GM12878 (cell line): ENCODE results near the gene NAA20. TPM values are rescaled to one million over a fixed set of nuclear protein-coding genes. Genes with fewer than 3 reads are reported as not detected.

Experiments used
- ATAC-seq: fragments of 200-7000 bp; cut with Tn5 transposase; 3 replicates; pipeline ENCODE4 v1.9.1; 2020; ENCODE audit warnings: mild to moderate bottlenecking, moderate library complexity
- BruUV-seq: library from RNA; stranded (reverse); fragments of 400-500 nt; replicated peaks from 2 replicates; lab custom pipeline; 2021; lab: Mats Ljungman, UMichigan
- CTCF ChIA-PET: fragments of 300-600 bp; sonication (Branson Sonifier 250); formaldehyde crosslinking; extraction: SDS; loops from one replicate; lab custom pipeline; 2021; ENCODE audit warnings: inconsistent platforms; lab: Yijun Ruan, JAX
- POLR2A ChIA-PET: fragments of 350-600 bp; formaldehyde crosslinking; extraction: SDS; loops from one replicate; lab custom pipeline; 2021; ENCODE audit warnings: inconsistent platforms; lab: Charles Lee
- RAD21 ChIA-PET: fragments of 300-600 bp; sonication (Branson Sonifier 250); formaldehyde crosslinking; loops from one replicate; lab custom pipeline; 2023; ENCODE audit warnings: antibody characterized with exemption; ENCODE audit not compliant: unreplicated experiment; lab: Charles Lee
- SMC1A ChIA-PET: fragments of 300-600 bp; sonication (Branson Sonifier 250); formaldehyde crosslinking; loops from one replicate; lab custom pipeline; 2023; ENCODE audit not compliant: unreplicated experiment, uncharacterized antibody; lab: Charles Lee
- DNase-seq: peaks from one replicate; pipeline ENCODE4 v3.0.0-alpha.2; 2011; ENCODE audit warnings: low read depth, low spot score
- FAIRE-seq: peaks from 3 replicates; lab custom pipeline; 2011; peaks lifted over from hg19 to GRCh38; lab: Jason Lieb, UNC
- H2AFZ ChIP-seq: 2 replicates; pipeline ENCODE4 v1.6.0; 2011; ENCODE audit warnings: low read depth, low read length, control low read depth; ENCODE audit not compliant: control insufficient read depth
- H3K27ac ChIP-seq: 2 replicates; pipeline ENCODE4 v1.5.1; 2011; ENCODE audit warnings: control low read depth; ENCODE audit not compliant: control insufficient read depth, insufficient read depth
- H3K27me3 ChIP-seq, 2 experiments: replicated peaks in 1 of 2; 2 replicates each; pipeline versions ENCODE4 v1.6.0 to v1.6.1; 2011; ENCODE audit warnings: low read length in 1 of 2; ENCODE audit not compliant: control insufficient read depth in 2 of 2, insufficient read depth in 2 of 2
- H3K36me3 ChIP-seq, 2 experiments: 2 replicates each; pipeline ENCODE4 v1.5.1; 2011; ENCODE audit warnings: low read length in 1 of 2; ENCODE audit not compliant: control insufficient read depth in 2 of 2, insufficient read depth in 2 of 2
- H3K4me1 ChIP-seq: 2 replicates; pipeline ENCODE4 v1.6.1; 2011; ENCODE audit warnings: mild to moderate bottlenecking, low read length, moderate library complexity, mixed read lengths; ENCODE audit not compliant: control insufficient read depth, insufficient read depth
- H3K4me2 ChIP-seq: 2 replicates; pipeline ENCODE4 v1.6.0; 2011; ENCODE audit warnings: control low read depth; ENCODE audit not compliant: control insufficient read depth, insufficient read depth
- H3K4me3 ChIP-seq: fragments of 200-600 bp; sonication (generic); 2 replicates; pipeline ENCODE4 v1.5.1; 2016
- H3K79me2 ChIP-seq: 2 replicates; pipeline ENCODE4 v1.6.0; 2011; ENCODE audit warnings: low read length; ENCODE audit not compliant: control insufficient read depth, insufficient read depth
- H3K9ac ChIP-seq: 2 replicates; pipeline ENCODE4 v1.8.0; 2011; ENCODE audit warnings: low read length, control low read depth, mixed read lengths; ENCODE audit not compliant: control insufficient read depth, insufficient read depth
- H3K9me3 ChIP-seq: replicated peaks from 3 replicates; pipeline ENCODE4 v1.5.1; 2011; ENCODE audit warnings: mild to moderate bottlenecking, low read length; ENCODE audit not compliant: control insufficient read depth, insufficient read depth
- H4K20me1 ChIP-seq: 2 replicates; pipeline ENCODE4 v1.6.0; 2011; ENCODE audit not compliant: control insufficient read depth, insufficient read depth
- FOS ChIP-seq: IDR thresholded peaks from 3 replicates; pipeline ENCODE4 v1.6.1; 2011; ENCODE audit warnings: borderline replicate concordance; ENCODE audit not compliant: insufficient read length; ENCODE audit errors: extremely low read depth
- KAT2A ChIP-seq: conservative IDR thresholded peaks from 2 replicates; pipeline ENCODE4 v1.6.1; 2011; ENCODE audit warnings: low read depth, low read length; ENCODE audit not compliant: control insufficient read depth
- POLR2AphosphoS2 ChIP-seq: IDR thresholded peaks from 2 replicates; pipeline ENCODE4 v1.6.1; 2011; ENCODE audit warnings: low read depth, mild to moderate bottlenecking, low read length, improper control_type of control experiment, moderate library complexity
- SREBF2 ChIP-seq: IDR thresholded peaks from 2 replicates; pipeline ENCODE4 v1.6.1; 2012; ENCODE audit warnings: mild to moderate bottlenecking, low read length
- WGBS: methylation state at CpG from one replicate; pipeline ENCODE4 v1.1.6; 2016; ENCODE audit warnings: low lambda C conversion rate; ENCODE audit not compliant: insufficient replicate concordance, insufficient coverage; ENCODE audit errors: missing lambda C conversion rate; 5-methylcytosine and 5-hydroxymethylcytosine counted together
- in situ Hi-C: fragments of 300-500 bp; cut with MboI; formaldehyde crosslinking; loops from 9 replicates; pipeline ENCODE4 v1.14.3; 2018; ENCODE audit warnings: mixed read lengths
- intact Hi-C: fragments of 100-400 bp; cut with micrococcal nuclease; formaldehyde crosslinking; loops from one replicate; pipeline ENCODE4 v1.14.2; 2022; ENCODE audit not compliant: unreplicated experiment
- polyA plus RNA-seq, 11 experiments: library from polyadenylated mRNA; depleted of rRNA in 4 of 11; unstranded in 6 of 11; stranded (reverse) in 5 of 11; fragments of >200 nt; fragmentation: Nextera tagmentation in 4 of 11; fragmentation: Illumina TruSeq in 1 of 11; extraction: Ambion mirVana in 4 of 11; extraction: Trizol in 1 of 11; gene quantifications; 1 replicate in 1 of 11; 2 replicates in 10 of 11; pipeline versions ENCODE4 v1.2.1 to v1.2.3, GENCODE V29; 2011 to 2016; ENCODE audit warnings: inconsistent platforms in 2 of 11, missing spikeins in 2 of 11, low read depth in 1 of 11
- total RNA-seq, 4 experiments: library from RNA; depleted of rRNA in 3 of 4; stranded (reverse); fragments of >200 nt in 3 of 4; fragmentation: Illumina TruSeq in 1 of 4; extraction: Trizol in 1 of 4; gene quantifications; 2 replicates each; pipeline versions ENCODE4 v1.2.1 to v1.2.3, GENCODE V29; 2013 to 2021
- TF ChIP-seq, protein P1 (sequence below): fragments of 450-650 bp; IDR thresholded peaks from 2 replicates; pipeline ENCODE4 v1.6.1; 2017; ENCODE audit warnings: antibody characterized with exemption, mild to moderate bottlenecking, moderate library complexity
- TF ChIP-seq, protein P2 (sequence below): fragments of 450-650 bp; IDR thresholded peaks from 2 replicates; pipeline ENCODE4 v1.6.1; 2018; ENCODE audit warnings: borderline replicate concordance, mild to moderate bottlenecking; ENCODE audit not compliant: partially characterized antibody

Gene NAA20
- total and polyA plus RNA-seq, 10 of the 15 experiments (the other 5 are each of a cell fraction or from before 2014, with no cell fraction given), result 48.3 to 366 (median 89.1) TPM

DNA sequence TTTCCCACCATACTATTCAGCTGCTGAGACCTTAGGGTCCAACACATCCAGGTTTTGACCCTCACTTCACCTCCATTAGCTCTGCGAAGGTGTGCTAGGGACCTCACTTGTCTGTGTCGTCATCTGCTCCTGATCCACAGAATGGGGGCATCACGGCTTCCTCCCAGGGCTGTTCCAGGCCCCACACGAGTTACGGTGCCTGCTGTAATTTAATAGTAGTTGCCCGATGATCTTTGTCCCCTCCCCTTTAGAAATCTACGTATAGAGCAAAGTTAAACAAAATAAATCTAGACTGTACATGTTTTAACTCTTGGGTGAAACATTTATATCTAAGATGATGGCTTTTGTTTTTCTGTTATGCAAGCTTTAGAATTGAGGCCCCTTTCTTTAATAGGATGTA is 49.1 kb upstream of the NAA20 start:
- BruUV-seq, result no TSS peak
- no peak overlapping the region for H3K27ac ChIP-seq
- no peaks in the 10 kb centered on the region for H4K20me1 ChIP-seq
- no peaks in the 10 kb centered on the region for H3K36me3 ChIP-seq
- no peak overlapping the region for H3K4me3 ChIP-seq
- POLR2A ChIA-PET, result interaction anchor here (0.9 to 1.0 kb wide), 2 partner anchors 9 to 16 kb away, joined by 3 read pairs; no protein-coding TSS in a partner anchor
- ATAC-seq, result no peak
- FAIRE-seq, result no peak
- TF ChIP-seq, protein P1, sequence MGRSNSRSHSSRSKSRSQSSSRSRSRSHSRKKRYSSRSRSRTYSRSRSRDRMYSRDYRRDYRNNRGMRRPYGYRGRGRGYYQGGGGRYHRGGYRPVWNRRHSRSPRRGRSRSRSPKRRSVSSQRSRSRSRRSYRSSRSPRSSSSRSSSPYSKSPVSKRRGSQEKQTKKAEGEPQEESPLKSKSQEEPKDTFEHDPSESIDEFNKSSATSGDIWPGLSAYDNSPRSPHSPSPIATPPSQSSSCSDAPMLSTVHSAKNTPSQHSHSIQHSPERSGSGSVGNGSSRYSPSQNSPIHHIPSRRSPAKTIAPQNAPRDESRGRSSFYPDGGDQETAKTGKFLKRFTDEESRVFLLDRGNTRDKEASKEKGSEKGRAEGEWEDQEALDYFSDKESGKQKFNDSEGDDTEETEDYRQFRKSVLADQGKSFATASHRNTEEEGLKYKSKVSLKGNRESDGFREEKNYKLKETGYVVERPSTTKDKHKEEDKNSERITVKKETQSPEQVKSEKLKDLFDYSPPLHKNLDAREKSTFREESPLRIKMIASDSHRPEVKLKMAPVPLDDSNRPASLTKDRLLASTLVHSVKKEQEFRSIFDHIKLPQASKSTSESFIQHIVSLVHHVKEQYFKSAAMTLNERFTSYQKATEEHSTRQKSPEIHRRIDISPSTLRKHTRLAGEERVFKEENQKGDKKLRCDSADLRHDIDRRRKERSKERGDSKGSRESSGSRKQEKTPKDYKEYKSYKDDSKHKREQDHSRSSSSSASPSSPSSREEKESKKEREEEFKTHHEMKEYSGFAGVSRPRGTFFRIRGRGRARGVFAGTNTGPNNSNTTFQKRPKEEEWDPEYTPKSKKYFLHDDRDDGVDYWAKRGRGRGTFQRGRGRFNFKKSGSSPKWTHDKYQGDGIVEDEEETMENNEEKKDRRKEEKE, result no peak
- no peak for TF ChIP-seq SREBF2
- no peak for TF ChIP-seq POLR2AphosphoS2
- TF ChIP-seq, protein P2, sequence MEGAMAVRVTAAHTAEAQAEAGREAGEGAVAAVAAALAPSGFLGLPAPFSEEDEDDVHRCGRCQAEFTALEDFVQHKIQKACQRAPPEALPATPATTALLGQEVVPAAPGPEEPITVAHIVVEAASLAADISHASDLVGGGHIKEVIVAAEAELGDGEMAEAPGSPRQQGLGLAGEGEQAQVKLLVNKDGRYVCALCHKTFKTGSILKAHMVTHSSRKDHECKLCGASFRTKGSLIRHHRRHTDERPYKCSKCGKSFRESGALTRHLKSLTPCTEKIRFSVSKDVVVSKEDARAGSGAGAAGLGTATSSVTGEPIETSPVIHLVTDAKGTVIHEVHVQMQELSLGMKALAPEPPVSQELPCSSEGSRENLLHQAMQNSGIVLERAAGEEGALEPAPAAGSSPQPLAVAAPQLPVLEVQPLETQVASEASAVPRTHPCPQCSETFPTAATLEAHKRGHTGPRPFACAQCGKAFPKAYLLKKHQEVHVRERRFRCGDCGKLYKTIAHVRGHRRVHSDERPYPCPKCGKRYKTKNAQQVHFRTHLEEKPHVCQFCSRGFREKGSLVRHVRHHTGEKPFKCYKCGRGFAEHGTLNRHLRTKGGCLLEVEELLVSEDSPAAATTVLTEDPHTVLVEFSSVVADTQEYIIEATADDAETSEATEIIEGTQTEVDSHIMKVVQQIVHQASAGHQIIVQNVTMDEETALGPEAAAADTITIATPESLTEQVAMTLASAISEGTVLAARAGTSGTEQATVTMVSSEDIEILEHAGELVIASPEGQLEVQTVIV, result no peak
- TF ChIP-seq KAT2A, result no peak
- TF ChIP-seq FOS, result no peak
- TF ChIP-seq, all 136 proteins: peak for 0
- ChIA-PET RAD21 (interaction anchor here (1.1 to 1.4 kb wide), 2 partner anchors 49 to 64 kb away, joined by 3 read pairs; no protein-coding TSS in a partner anchor), CTCF (interaction anchor here (1.0 to 1.2 kb wide), 2 partner anchors 16 to 49 kb away, joined by 3 to 4 read pairs; partner anchors contain the start of gene NAA20), SMC1A (interaction anchor here (0.8 to 1.3 kb wide), 5 partner anchors 9 to 52 kb away, joined by 3 to 5 read pairs (median 4); no protein-coding TSS in a partner anchor)
- intact Hi-C loops, result no loop called here
- no peak overlapping the region for H2AFZ ChIP-seq
- DNase-seq, result no peak
- in situ Hi-C loops, result no loop called here
- WGBS, result 38% methylated on average over 7 of the region's 7 CpGs
- H3K4me1 ChIP-seq, result no peaks in the 10 kb centered on the region
- no peak overlapping the region for H3K4me2 ChIP-seq
- no peaks in the 10 kb centered on the region for H3K27me3 ChIP-seq
- H3K79me2 ChIP-seq, result no peaks in the 10 kb centered on the region
- H3K9ac ChIP-seq, result no peak overlapping the region
- no peaks in the 10 kb centered on the region for H3K9me3 ChIP-seq
